IMR-90 (cell line): ENCODE measurements around the gene MPP4. TPM values are rescaled to one million over a fixed set of nuclear protein-coding genes. Genes with fewer than 3 reads are reported as not detected.

Source experiments
- ATAC-seq: fragments of 200-7000 bp; cut with Tn5 transposase; 2 replicates; pipeline ENCODE4 v1.9.1; 2020; ENCODE audit warnings: low read depth, mild to moderate bottlenecking, moderate library complexity
- BruUV-seq: library from RNA; stranded (reverse); fragments of 400-500 nt; replicated peaks from 2 replicates; lab custom pipeline; 2021; lab: Mats Ljungman, UMichigan
- CTCF ChIA-PET: fragments of 300-600 bp; formaldehyde crosslinking; extraction: SDS; loops from one replicate; lab custom pipeline; 2021; ENCODE audit warnings: antibody characterized with exemption; lab: Yijun Ruan, JAX
- POLR2A ChIA-PET: fragments of 300-600 bp; sonication (Branson Sonifier 250); formaldehyde crosslinking; loops from one replicate; lab custom pipeline; 2022; ENCODE audit warnings: antibody characterized with exemption; ENCODE audit not compliant: unreplicated experiment; lab: Charles Lee
- DNase-seq: peaks from one replicate; pipeline ENCODE4 v3.0.0; 2013
- H2AFZ ChIP-seq: replicated peaks from 2 replicates; pipeline ENCODE3; 2013; ENCODE audit warnings: low read length, mild to moderate bottlenecking; ENCODE audit not compliant: poor library complexity
- H2AK5ac ChIP-seq: 2 replicates; pipeline ENCODE4 v1.6.1; 2013; ENCODE audit warnings: low read depth, low read length, inconsistent platforms
- H2AK9ac ChIP-seq: replicated peaks from 2 replicates; pipeline ENCODE3; 2013; ENCODE audit warnings: mild to moderate bottlenecking, low read depth, low read length, moderate library complexity; ENCODE audit not compliant: poor library complexity
- H2BK120ac ChIP-seq: 2 replicates; pipeline ENCODE4 v1.6.1; 2013; ENCODE audit warnings: low read depth, low read length, inconsistent platforms
- H2BK15ac ChIP-seq: 3 replicates; pipeline ENCODE4 v1.6.1; 2013; ENCODE audit warnings: low read depth, low read length, inconsistent platforms
- H2BK20ac ChIP-seq: 2 replicates; pipeline ENCODE4 v1.6.1; 2013; ENCODE audit warnings: low read depth, mild to moderate bottlenecking, inconsistent platforms, low read length, moderate library complexity
- H2BK5ac ChIP-seq: 2 replicates; pipeline ENCODE4 v1.6.1; 2013; ENCODE audit warnings: mild to moderate bottlenecking, low read depth, low read length, inconsistent platforms; ENCODE audit not compliant: poor library complexity, severe bottlenecking
- H3K14ac ChIP-seq: replicated peaks from 2 replicates; pipeline ENCODE4 v1.6.1; 2013; ENCODE audit warnings: low read depth, low read length, inconsistent platforms
- H3K18ac ChIP-seq: 2 replicates; pipeline ENCODE4 v1.6.1; 2013; ENCODE audit warnings: low read depth, low read length, control low read depth
- H3K23ac ChIP-seq: 2 replicates; pipeline ENCODE4 v1.6.1; 2013; ENCODE audit warnings: low read depth, low read length, inconsistent platforms
- H3K27ac ChIP-seq: 2 replicates; pipeline ENCODE4 v1.5.1; 2013; ENCODE audit warnings: mild to moderate bottlenecking, control low read depth, low read length; ENCODE audit not compliant: insufficient read depth
- H3K27me3 ChIP-seq: 2 replicates; pipeline ENCODE4 v1.6.1; 2013; ENCODE audit warnings: low read length; ENCODE audit not compliant: control insufficient read depth, insufficient read depth
- H3K36me3 ChIP-seq: 2 replicates; pipeline ENCODE4 v1.6.1; 2013; ENCODE audit warnings: low read length, mixed read lengths; ENCODE audit not compliant: control insufficient read depth, insufficient read depth
- H3K4ac ChIP-seq: 2 replicates; pipeline ENCODE4 v1.6.1; 2013; ENCODE audit warnings: low read depth, low read length, inconsistent platforms
- H3K4me1 ChIP-seq: 2 replicates; pipeline ENCODE4 v1.6.1; 2013; ENCODE audit warnings: low read length, mixed read lengths; ENCODE audit not compliant: control insufficient read depth, insufficient read depth
- H3K4me2 ChIP-seq: 2 replicates; pipeline ENCODE4 v1.6.1; 2013; ENCODE audit warnings: low read depth, mild to moderate bottlenecking, control low read depth, low read length, moderate library complexity
- H3K4me3 ChIP-seq: 2 replicates; pipeline ENCODE4 v1.5.1; 2013; ENCODE audit warnings: low read depth, mild to moderate bottlenecking, control low read depth, low read length, moderate library complexity; ENCODE audit not compliant: insufficient read depth
- H3K56ac ChIP-seq: 2 replicates; pipeline ENCODE4 v1.6.1; 2013; ENCODE audit warnings: low read length, inconsistent platforms; ENCODE audit not compliant: insufficient read depth; ENCODE audit errors: extremely low read depth
- H3K79me1 ChIP-seq, 2 experiments: 2 replicates each; pipeline ENCODE4 v1.6.1; 2013; ENCODE audit warnings: low read length in 2 of 2, inconsistent platforms in 1 of 2, low read depth in 1 of 2
- H3K9ac ChIP-seq: 2 replicates; pipeline ENCODE4 v1.6.1; 2013; ENCODE audit warnings: low read depth, low read length, control low read depth
- H3K9me1 ChIP-seq: 2 replicates; pipeline ENCODE4 v1.6.1; 2013; ENCODE audit warnings: low read length, inconsistent platforms; ENCODE audit not compliant: insufficient read depth
- H3K9me3 ChIP-seq: 2 replicates; pipeline ENCODE4 v1.6.1; 2013; ENCODE audit warnings: low read length; ENCODE audit not compliant: control insufficient read depth, insufficient read depth
- H4K20me1 ChIP-seq: 2 replicates; pipeline ENCODE4 v1.6.1; 2013; ENCODE audit warnings: low read length, inconsistent platforms; ENCODE audit not compliant: insufficient read depth
- H4K5ac ChIP-seq: 2 replicates; pipeline ENCODE4 v1.6.1; 2013; ENCODE audit warnings: mild to moderate bottlenecking, low read depth, low read length, control low read depth
- H4K8ac ChIP-seq, 2 experiments: 2 replicates each; pipeline ENCODE4 v1.6.1; 2013; ENCODE audit warnings: low read depth in 2 of 2, low read length in 2 of 2, control low read depth in 1 of 2, inconsistent platforms in 1 of 2
- H4K91ac ChIP-seq: 2 replicates; pipeline ENCODE4 v1.6.1; 2013; ENCODE audit warnings: low read depth, low read length, inconsistent platforms; ENCODE audit not compliant: insufficient read depth
- BHLHE40 ChIP-seq: fragments of 150-350 bp; IDR thresholded peaks from 2 replicates; pipeline ENCODE4 v1.6.1; 2016; ENCODE audit warnings: mild to moderate bottlenecking, low read depth, low read length
- CEBPB ChIP-seq: IDR thresholded peaks from 2 replicates; pipeline ENCODE4 v1.6.1; 2012; ENCODE audit warnings: low read depth, low read length, improper control_type of control experiment
- CTCF ChIP-seq: conservative IDR thresholded peaks from 2 replicates; pipeline ENCODE4 v1.5.1; 2012; ENCODE audit warnings: mild to moderate bottlenecking, low read depth, low read length, improper control_type of control experiment
- FOS ChIP-seq: fragments of 150-350 bp; IDR thresholded peaks from 2 replicates; pipeline ENCODE4 v1.6.1; 2016; ENCODE audit warnings: low read depth, low read length
- MAZ ChIP-seq: IDR thresholded peaks from 2 replicates; pipeline ENCODE4 v1.6.1; 2012; ENCODE audit warnings: low read depth, mild to moderate bottlenecking, low read length, improper control_type of control experiment, moderate library complexity, borderline replicate concordance
- NFE2L2 ChIP-seq: fragments of 150-350 bp; IDR thresholded peaks from 2 replicates; pipeline ENCODE4 v1.6.1; 2016; ENCODE audit warnings: low read depth, mild to moderate bottlenecking, low read length
- RFX5 ChIP-seq: IDR thresholded peaks from 2 replicates; pipeline ENCODE4 v1.8.0; 2012; ENCODE audit warnings: low read depth, mild to moderate bottlenecking, low read length, moderate library complexity
- WGBS, 2 experiments: methylation state at CpG; one replicate each; pipeline versions ENCODE4 v1.1.5 to v1.1.7; 2013; ENCODE audit warnings: missing lambda C conversion rate in 2 of 2; ENCODE audit not compliant: insufficient read length in 1 of 2; ENCODE audit errors: extremely low coverage in 2 of 2; 5-methylcytosine and 5-hydroxymethylcytosine counted together
- dilution Hi-C: fragments of 300-500 bp; cut with HindIII; formaldehyde crosslinking; loops from one replicate; pipeline ENCODE4 v1.14.3; 2018; ENCODE audit warnings: low sequenced_read_pairs; ENCODE audit not compliant: unreplicated experiment
- in situ Hi-C: fragments of 300-500 bp; cut with MboI; formaldehyde crosslinking; loops from 3 replicates; pipeline ENCODE4 v1.14.3; 2019; ENCODE audit warnings: low sequenced_read_pairs, inconsistent platforms, mixed read lengths
- intact Hi-C: fragments of 100-400 bp; cut with micrococcal nuclease; formaldehyde crosslinking; loops from 2 replicates; pipeline ENCODE4 v1.10.0; 2022
- polyA plus RNA-seq, 3 experiments: library from polyadenylated mRNA; depleted of rRNA; stranded (reverse); fragments of >200 nt; gene quantifications; 2 replicates each; pipeline ENCODE4 v1.2.3, GENCODE V29; 2012; ENCODE audit warnings: low replicate concordance in 1 of 3
- total RNA-seq: library from RNA; depleted of rRNA; stranded (reverse); fragments of >200 nt; gene quantifications from 2 replicates; pipeline ENCODE4 v1.2.3, GENCODE V29; 2012

MPP4 gene
- total and polyA plus RNA-seq, 2 of the 4 experiments (the other 2 are of a cell fraction), result 11.8 to 14.9 TPM

- ATAC-seq (peak; percentile 65), DNase-seq (peak; percentile 91)
- Histone ChIP-seq H2BK15ac (peak overlapping the region; percentile 99; the same call in 1 of the 3 replicates), H2AK9ac (no peak overlapping the region), H3K9me3 (no peaks in the 10 kb centered on the region), H2BK5ac (peak overlapping the region; percentile 92), H4K91ac (peak overlapping the region; percentile 100), H3K36me3 (no peaks in the 10 kb centered on the region), H3K27me3 (no peaks in the 10 kb centered on the region), H4K20me1 (no peaks in the 10 kb centered on the region), H3K56ac (peak overlapping the region; percentile 97), H3K4ac (peak overlapping the region; percentile 94), H3K4me2 (peak overlapping the region; percentile 85), H3K9me1 (peaks cover 18% of the 10 kb centered on the region), H4K5ac (peak overlapping the region; percentile 85), H3K4me1 (peaks cover 17% of the 10 kb centered on the region), H2AFZ (no peak overlapping the region), H3K79me1 (0 out of 4 replicates have a peak, but pooled peaks cover 0 to 2% of the 10 kb centered on the region in 2 experiments), H2AK5ac (no peak overlapping the region), H3K9ac (peak overlapping the region; percentile 48; the same call in 1 of the 2 replicates), H3K14ac (peak overlapping the region; percentile 91), H2BK20ac (peak overlapping the region; percentile 95), H3K27ac (peak overlapping the region; percentile 93), H3K4me3 (no peak overlapping the region; the same call in 1 of the 2 replicates), H3K23ac (peak overlapping the region; percentile 78), H4K8ac (peak overlapping the region; percentile 92 to 98), H3K18ac (peak overlapping the region; percentile 97), H2BK120ac (peak overlapping the region; percentile 98)
- WGBS, 2 experiments, result no CpG with 5 or more reads among the region's 5 CpGs
- intact Hi-C loops, result loop anchor here (1.0 kb wide), 1 partner anchor 42 kb away; no protein-coding TSS in a partner anchor
- TF ChIP-seq RFX5, result 0 out of 2 replicates have a peak, but pooled peaks have one; percentile 28
- no peak for TF ChIP-seq CTCF
- TF ChIP-seq CEBPB, result peak; percentile 70
- TF ChIP-seq NFE2L2, result no peak
- no peak for TF ChIP-seq MAZ
- TF ChIP-seq BHLHE40, result no peak
- TF ChIP-seq FOS, result 0 out of 2 replicates have a peak, but pooled peaks have one; percentile 10
- ChIA-PET CTCF (interaction anchor here (0.5 kb wide), 1 partner anchor 1473 kb away, joined by 4 read pairs; no protein-coding TSS in a partner anchor), POLR2A (no interaction called here)
- in situ Hi-C loops, result no loop called here
- BruUV-seq, result no TSS peak
- dilution Hi-C loops, result no loop called here
These were observed 43.6 kb downstream of the MPP4 start for GRCh38 chr2:201654616-201655384.
